GM12878 (cell line): Measurements from ENCODE around the gene MEF2C.

Experiments
- CHD4 ChIP-seq: fragments of 200-600 bp; sonication (generic); IDR thresholded peaks from 2 replicates; pipeline ENCODE4 v1.6.1; 2016; ENCODE audit warnings: mild to moderate bottlenecking
- ESRRA ChIP-seq: IDR thresholded peaks from 2 replicates; pipeline ENCODE4 v1.6.1; 2012; ENCODE audit warnings: mild to moderate bottlenecking, low read length, improper control_type of control experiment
- HDAC6 ChIP-seq: fragments of 200-600 bp; sonication (generic); IDR thresholded peaks from one replicate; pipeline ENCODE4 v1.8.0; 2017; ENCODE audit warnings: antibody characterized with exemption; ENCODE audit not compliant: unreplicated experiment
- POLR2AphosphoS5 ChIP-seq: IDR thresholded peaks from 2 replicates; pipeline ENCODE4 v1.6.1; 2011; ENCODE audit warnings: mild to moderate bottlenecking, low read length, inconsistent platforms
- SREBF1 ChIP-seq: IDR thresholded peaks from 2 replicates; pipeline ENCODE4 v1.6.1; 2012; ENCODE audit warnings: mild to moderate bottlenecking, low read length

GRCh38 chr5:88669371-88670050 lies 213.5 kb downstream of the MEF2C start:
- TF ChIP-seq POLR2AphosphoS5 = no peak
- TF ChIP-seq CHD4 = no peak
- TF ChIP-seq HDAC6 = no peak
- no peak for TF ChIP-seq ESRRA
- TF ChIP-seq SREBF1 = no peak
